ENCODE measurements around the gene CCDC12.
"Not testable (repeated sequence)": the region's sequence is repeated elsewhere in the genome, so short reads cannot be mapped to it uniquely, and the experiment has no call there.

The CCDC12 gene

DNA sequence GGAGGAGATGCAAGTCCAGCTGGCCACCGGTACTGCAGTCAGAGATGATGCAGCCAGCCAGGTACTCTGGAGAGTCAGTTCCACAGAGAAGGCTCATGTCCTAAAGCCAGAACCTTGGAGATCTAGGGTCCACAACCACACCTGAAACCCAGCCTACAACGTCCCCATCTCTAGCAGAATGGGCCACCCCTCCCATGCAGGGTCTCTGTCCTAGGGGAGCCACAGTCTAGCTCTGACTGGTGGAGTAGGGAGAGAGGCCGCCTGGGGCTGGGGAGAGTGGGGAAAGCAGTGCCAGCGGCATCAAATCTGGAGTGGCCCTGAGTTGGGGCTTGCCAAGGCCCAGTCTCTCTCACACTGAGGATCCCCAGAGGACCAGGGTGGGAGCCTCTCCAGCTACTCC lies 55.5 kb downstream of the CCDC12 start:
- no peak for DNase-seq

- DNase-seq = no peak
Measured at GRCh38 chr3:46918634-46919033, 57.9 kb downstream of the CCDC12 start.

- no peak for DNase-seq
Measured at GRCh38 chr3:46918202-46918601, 58.3 kb downstream of the CCDC12 start.

DNA sequence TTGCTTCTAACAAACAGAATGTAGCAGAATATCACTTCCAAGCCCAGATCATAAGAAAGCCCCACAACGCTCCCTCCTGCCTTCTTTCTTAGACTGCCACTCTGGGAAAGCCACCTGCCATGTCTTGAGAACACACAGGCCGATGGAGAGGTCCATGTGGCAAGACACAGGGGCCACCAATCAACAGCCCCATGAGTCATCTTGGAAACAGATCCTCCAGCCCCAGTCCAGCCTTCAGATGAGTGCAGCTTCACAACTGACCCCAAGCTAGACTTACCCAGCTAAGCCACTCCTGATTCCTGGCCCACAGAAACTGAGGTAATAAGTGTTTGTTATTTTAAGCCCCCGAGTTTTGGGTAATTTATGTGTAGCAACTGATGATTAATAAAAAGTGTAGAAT lies 59.3 kb downstream of the CCDC12 start:
- DNase-seq = no peak

DNA sequence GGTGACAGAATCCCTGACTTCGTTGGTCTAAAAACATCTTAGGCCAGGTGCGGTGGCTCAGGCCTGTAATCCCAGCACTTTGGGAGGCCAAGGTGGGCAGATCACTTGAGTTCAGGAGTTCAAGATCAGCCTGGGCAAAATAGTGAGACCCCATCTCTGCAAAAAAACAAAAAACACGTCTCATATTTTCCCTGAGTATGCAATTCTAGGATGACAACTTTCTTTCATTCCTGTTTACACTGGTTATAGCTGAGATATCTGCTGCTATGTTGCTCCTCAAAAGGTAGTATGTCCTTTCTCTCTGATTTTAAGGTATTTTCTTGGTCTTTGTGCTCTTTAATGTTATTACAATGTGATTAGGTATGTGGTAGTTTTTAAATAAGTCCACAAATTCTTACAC lies 59.7 kb downstream of the CCDC12 start:
- no peak for DNase-seq

GRCh38 chr3:46916278-46916677 lies 60.3 kb downstream of the CCDC12 start:
- DNase-seq = no peak

- DNase-seq = no peak
Measured at GRCh38 chr3:46915297-46915822, 61.2 kb downstream of the CCDC12 start.

GRCh38 chr3:46914849-46915248 lies 61.7 kb downstream of the CCDC12 start:
- no peak for DNase-seq

DNA sequence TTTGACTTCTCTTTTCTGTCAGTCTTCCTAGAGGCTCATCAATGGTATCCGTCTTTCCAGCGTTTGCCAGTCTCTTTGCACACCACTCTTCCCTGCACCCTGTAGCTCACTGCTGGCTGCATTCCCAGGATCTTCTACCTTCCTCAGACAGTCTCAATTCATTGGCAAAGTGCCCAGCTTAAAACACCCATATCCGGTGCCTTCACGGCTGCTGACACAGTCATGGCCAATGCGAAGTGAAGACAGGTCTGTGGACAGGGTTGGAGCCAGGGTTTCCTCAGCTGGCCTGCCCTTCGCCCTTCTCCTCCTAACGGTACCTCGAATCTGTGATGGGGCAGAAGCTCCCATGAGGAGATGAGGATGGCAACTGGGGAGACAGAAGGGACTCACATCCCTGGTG lies 62.9 kb downstream of the CCDC12 start:
- DNase-seq = peak; percentile 76

- DNase-seq = no peak
Measured at GRCh38 chr3:46912986-46913385, 63.6 kb downstream of the CCDC12 start.

DNA sequence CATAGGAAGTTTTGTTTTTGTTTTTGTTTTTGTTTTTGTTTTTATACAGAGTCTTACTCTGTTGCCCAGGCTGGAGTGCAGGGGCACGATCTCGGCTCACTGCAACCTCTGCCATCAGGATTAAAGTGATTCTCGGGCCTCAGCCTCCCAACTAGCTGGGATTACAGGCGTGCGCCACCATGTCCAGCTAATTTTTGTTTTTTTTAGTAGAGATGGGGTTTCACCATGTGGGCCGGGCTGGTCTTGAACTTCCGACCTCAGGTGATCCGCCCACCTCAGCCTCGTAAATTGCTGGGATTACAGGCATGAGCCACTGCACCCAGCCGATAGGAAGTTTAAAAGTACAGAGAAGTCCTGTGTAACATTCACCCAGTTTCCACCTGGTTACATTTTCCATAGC lies 65.6 kb downstream of the CCDC12 start:
- DNase-seq = not testable (repeated sequence)

GRCh38 chr3:46910166-46910760 lies 66.3 kb downstream of the CCDC12 start:
- DNase-seq = no peak

GRCh38 chr3:46909535-46910161 lies 66.9 kb downstream of the CCDC12 start:
- peak; percentile 46 for DNase-seq

- DNase-seq = no peak
Measured at GRCh38 chr3:46908986-46909534, 67.5 kb downstream of the CCDC12 start.

- no peak for DNase-seq
Measured at GRCh38 chr3:46908294-46908985, 68.1 kb downstream of the CCDC12 start.

GRCh38 chr3:46907960-46908293 lies 68.6 kb downstream of the CCDC12 start:
- DNase-seq = no peak

GRCh38 chr3:46907271-46907670 lies 69.3 kb downstream of the CCDC12 start:
- DNase-seq = no peak

- no peak for DNase-seq
Measured at GRCh38 chr3:46906471-46907058, 70.0 kb downstream of the CCDC12 start.

DNA sequence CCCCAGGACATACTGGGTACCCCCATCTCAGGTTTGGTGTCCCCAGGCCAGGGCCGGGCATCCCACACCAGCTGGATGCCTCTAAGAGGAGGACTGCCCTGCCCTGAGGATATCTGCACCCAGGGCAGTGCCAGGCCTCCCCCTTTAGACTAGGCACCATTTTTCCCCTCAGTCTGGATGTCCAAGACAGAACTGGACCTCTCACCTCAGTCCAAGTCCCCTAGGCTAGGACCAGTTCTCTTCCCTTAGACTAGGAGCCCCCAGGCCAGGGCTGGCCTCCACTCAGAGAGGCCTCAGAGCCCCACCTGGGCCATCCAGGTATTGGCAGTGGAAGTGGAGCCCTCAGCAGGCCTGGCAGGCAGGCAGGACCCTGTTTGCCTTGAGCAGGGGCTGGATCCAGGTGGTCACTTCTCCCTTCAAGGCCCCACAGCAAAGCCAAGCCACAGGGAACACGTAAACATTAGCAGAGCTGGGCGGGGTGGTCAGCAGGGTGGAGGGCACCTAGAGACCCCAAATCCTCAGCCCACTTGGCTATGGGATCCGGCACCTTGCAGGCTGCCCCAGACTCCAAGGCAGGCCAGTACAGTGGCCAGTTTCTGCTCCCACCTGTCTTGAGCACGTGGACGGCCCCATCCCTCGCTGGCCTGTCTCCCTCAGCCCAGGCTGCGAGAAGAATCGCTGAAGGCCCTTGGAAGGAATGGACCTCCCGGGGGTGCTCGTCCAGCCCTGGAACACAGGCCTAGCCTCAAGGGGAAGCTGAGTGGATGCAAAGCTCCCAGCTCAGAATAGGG lies 70.7 kb downstream of the CCDC12 start:
- no peak for DNase-seq

GRCh38 chr3:46905213-46905560 lies 71.4 kb downstream of the CCDC12 start:
- no peak for DNase-seq

DNA sequence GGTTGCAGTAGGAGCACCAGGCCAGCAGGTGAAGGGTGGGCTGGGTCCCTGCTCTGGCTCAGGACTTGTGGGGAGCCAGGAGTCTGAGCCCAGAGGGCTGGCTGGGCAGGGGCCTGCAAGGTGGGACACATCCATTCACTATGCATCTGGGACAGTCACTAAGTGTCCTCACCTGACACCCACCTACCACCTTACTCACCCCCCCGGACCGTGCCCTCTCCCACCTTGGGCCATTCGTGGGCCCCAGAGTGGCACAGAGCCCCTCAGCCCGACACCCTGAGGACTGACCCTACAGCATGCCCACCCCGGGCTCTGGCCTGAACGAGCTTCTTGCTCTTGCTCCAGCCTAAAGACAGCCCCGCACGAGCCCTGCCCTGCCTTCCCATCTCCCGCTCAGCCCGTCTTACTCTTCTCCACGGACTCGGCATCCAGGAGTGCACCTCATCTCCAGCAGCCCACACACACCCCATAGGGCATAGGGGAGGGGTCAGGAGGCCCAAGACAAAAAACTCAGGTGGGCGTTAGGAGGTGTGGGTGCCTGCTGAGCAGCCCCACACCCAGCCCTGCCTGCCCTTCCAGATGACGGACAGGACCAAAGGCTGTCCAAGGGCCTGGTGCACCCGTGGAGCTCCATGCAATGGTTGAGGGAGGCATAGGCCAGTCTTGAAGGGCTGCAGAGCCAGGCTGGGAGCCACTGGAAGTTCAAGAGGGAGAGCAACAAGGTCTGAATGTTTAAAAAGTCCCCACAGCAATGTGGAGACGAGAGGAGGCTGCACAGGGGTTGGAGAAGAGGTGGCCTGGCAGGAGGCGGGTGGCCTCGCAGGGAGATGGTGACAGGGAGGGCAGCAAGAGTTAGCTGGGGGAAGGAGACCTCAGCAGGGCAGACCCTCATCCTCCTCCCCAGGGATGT lies 72.0 kb downstream of the CCDC12 start:
- DNase-seq = no peak

Measured in kidney glomerular epithelial cell (primary cell).